NCI-H1092 (cell line): ENCODE results near the gene RGS9.
"Not testable (repeated sequence)": the region's sequence is repeated elsewhere in the genome, so short reads cannot be mapped to it uniquely, and the experiment has no call there.

ENCODE experiments used
- DNase-seq: peaks from one replicate; lab custom pipeline; 2025; lab: John Stamatoyannopoulos, UW

RGS9 gene

GRCh38 chr17:65115839-65116238 lies 21.3 kb upstream of the RGS9 start:
- no peak for DNase-seq

DNA sequence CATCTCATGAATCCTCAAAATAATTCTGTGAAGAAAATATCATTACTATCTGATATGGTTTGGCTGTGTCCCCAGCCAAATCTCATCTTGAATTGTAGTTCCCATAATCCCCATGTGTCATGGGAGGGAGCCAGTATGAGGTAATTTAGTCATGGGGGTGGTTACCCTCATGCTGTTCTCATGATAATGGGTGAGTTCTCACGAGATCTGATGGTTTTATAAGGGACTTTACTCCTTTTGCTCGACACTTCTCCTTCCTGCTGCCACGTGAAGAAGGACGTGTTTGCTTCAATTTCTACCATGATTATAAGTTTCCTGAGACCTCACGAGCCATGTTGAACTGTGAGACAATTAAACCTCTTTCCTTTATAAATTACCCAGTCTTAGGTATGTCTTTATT lies 20.7 kb upstream of the RGS9 start:
- not testable (repeated sequence) for DNase-seq

DNA sequence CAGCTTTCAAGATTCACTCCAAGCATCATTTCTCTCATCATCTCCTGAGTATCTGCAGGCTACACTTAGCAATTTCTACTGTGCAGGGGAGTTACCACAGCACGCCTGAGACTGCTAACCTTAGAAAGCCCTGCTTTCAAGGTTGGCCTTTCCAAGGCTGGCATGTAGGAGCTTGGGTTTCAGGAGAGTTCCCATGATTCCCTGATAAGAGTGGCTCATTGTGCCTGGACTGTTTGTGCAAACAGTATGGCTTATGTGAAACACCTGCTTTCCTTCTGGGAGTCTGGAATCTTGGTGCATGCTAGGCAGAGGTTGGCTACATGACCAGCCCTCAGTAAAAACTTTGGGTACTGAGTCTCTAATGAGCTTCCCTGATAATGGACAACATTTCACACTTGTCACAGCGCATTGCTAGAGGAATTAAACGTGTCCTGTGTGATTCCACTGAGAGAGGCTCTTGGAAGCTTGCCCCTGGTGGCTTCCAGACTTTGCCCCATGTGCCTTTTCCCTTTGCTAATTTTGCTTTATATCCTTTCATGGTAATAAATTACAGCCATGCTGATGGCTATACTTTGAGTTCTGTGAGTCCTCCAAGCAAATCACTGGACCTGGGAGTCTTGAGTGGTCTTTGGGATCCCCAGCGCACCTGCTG lies 19.7 kb upstream of the RGS9 start:
- no peak for DNase-seq

DNA sequence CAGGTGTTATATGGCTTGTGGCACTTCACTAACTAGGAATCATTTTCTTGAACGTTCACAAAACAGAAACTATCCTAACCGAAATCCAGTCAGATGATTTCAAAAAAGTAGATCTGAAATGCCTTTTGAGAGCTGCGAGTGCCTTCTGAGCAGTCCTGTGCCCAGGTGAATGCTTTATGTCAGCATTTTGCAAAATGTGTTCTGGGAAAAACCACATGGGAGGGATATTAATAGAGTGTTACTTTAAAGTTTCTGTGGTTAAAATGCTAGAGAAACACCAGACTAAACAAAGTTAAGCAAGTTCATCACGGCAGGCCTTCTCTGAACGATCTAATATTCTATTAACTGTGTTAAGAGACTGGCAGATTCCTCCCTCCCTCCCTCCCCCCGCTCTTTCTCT lies 15.8 kb upstream of the RGS9 start:
- DNase-seq, result no peak

DNA sequence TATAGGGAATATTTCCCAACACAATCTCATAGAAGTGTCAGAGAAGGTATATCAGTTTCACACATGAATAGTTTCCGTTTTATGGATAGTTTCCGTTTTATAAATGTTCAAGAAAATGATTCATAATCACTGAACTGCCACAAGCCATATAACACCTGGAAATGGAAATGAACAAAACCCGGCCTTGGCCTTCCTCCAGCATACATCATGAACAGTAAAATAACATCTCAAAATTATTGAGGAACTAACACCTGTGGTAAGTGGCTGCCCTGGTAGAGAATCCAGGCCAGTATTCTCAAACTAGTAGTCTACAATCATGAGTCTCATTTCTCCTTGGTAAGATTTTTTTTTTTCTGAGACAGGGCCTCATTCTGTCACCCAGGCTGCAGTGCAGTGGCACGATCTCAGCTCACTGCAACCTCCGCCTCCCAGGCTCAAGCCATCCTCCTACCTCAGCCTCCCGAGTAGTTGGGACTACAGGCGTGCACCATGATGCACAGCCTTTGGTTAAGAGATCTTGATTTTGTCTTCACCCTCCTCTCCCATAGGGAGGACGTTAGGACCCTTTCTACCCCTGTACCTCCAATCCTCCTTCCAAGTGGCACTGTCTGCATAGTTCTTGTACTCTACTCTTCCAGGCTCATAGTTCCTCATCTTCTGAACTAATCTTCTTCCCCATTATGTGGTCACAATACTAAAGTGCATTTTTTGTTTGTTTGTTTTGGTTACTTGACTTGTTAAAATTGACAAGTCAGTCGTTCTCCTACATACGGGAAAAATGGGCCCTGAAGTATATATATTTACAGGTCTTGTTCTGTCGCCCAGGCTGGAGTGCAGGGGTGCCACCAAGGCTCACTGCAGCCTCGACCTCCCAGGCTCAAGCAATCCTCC lies 15.0 kb upstream of the RGS9 start:
- DNase-seq, result no peak

DNA sequence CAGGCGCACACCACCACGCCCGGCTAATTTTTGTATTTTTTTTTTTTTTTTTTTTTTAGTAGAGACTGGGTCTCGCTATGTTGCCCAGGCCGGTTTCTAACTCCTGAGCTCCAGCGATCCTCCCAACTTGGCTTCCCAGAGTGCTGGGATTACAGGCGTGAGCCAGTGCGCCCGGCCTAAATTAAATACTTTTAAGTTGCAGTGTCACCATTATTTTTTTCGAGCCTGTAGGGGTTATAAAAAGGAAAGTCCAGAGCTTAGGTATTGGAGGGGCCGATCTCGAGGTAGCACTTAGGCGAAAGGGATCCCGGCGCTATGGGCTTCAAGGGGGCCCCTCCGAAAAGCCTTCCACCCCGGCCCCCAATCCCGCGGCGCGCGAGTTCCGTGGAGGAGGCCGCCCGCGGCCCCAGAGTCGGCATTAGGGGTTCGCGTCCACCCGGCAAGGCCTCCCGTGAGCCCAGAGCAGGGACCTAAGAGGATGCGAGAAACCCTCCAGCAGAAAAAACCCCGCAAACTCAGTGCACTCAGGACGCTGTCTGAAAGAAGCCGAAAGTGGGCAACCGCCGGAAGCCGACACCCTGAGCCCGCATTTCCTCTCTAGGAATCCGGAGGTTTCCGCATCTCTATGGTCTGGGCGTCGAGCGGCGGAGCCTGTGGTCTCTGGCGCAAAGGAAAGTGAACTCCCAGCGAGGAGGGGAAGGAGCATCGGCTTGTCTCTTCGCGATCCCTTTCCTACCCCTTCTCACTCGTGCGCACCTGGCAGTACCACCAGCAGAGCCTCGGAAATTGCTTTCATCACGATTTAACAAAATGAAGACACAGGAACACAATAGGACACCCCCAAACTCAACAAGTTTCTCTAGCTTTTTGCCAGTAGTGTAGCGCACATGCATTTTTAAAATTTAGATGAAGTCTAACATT lies 14.1 kb upstream of the RGS9 start:
- peak; percentile 89 for DNase-seq

GRCh38 chr17:65123757-65124675 lies 13.2 kb upstream of the RGS9 start:
- DNase-seq, result no peak

- no peak for DNase-seq
These were observed 6.3 kb upstream of the RGS9 start for GRCh38 chr17:65130832-65131231.

GRCh38 chr17:65131240-65131639 lies 5.9 kb upstream of the RGS9 start:
- no peak for DNase-seq

DNA sequence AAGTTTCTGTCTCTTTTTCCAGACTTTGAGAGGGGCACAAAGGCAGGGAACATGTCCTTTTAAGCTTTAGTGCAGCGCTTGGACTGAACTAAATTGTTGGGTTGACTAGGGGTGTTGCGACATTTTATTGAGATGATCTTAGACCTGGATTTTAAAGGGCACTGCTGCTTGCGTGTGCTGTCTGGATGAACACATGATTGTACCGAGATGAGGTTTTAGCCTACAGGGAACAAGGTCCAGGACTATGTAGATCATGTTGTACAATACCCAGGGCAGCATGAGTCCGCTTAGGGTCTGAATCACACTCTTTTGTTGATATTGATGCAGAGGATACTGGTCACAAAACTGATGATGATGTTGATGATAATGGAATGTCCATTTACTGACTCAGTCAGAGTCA lies 5.2 kb upstream of the RGS9 start:
- DNase-seq, result no peak

DNA sequence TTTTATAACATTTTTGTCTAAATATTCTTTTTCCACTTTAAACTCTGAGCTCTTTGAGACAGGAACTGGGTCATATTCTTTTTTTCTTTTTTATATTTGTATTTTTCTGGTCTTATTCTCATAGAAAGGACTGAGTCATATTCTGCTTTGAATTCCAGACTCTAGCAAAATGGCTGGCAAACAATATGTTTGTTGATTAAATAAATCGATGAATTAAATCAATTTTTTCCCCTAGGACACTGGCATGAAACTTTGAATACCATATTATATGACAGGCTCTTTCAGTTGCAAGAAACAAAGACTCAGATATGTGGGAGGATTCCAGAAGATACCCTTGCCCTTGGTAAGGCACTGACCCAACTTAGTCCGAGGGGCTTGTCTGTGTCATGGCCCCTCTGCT lies 3.1 kb upstream of the RGS9 start:
- no peak for DNase-seq

DNA sequence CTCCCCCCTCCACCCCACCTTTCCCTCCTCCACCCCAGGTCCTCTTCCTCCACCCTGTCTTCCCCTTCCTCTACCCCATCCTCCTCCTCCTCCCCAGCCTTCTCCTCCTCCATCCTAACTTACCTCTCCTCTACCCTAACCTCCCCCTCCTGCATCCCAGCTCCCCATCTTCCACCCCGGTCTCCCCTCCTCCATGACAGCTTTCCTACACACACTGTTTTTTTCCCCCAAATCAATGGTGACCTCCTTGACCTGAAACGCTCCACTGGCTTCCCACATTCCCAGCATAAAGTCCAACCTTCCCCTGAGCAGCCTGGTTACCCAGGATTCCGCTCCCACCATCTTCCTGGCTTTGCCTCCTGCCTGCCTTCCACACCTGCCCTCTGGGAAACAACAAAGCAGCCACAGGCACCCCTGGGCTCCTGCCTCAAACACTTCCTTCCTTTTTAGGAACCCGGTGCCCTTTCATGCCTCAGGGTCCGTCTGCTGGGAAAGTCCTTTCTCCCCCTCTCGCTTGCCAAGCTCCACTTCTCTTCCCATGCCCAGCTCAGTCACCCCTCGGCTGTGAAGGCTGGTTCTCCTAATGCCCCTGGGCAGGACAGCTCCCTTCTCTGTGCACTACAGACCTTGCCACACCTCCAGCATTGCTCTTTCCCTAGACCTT lies 2.1 kb downstream of the RGS9 start:
- no peak for DNase-seq

- DNase-seq, result no peak
These were observed 5.1 kb downstream of the RGS9 start for GRCh38 chr17:65142247-65142646.

DNA sequence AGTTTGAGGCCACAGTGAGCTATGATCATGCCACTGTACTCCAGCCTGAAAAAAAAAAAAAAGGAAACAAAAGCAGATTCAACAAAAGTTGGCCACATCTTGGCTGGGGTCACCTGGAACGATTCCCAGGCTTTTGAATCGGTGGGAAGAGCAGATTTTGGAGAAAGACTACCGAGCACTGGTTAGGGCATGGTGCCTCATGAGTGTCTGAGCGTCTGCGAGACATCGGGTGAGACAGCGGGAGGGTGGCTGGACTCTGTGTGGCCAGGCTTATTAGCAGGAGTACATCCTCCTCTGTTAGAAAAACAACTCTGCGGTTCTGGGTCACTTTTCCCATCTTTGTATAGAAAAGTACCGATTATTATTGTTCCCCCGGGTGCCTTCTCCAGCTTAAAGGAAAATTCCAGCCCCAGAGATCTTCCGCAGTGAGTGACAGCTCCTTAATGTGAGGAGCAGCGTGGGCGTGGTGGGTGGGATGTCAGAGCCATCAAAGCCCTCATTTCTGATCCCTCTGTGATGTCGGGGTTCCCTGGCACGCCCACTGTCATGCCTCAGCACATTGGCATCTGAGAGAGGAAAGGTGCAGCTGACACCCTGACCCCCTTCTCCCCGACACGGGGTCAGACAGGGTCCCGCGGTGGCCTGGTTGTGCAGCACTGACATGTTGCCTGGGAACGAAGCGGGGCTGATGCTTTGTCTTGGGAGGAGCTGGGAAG lies 6.9 kb downstream of the RGS9 start:
- DNase-seq, result no peak

GRCh38 chr17:65145743-65146142 lies 8.6 kb downstream of the RGS9 start:
- DNase-seq, result no peak

DNA sequence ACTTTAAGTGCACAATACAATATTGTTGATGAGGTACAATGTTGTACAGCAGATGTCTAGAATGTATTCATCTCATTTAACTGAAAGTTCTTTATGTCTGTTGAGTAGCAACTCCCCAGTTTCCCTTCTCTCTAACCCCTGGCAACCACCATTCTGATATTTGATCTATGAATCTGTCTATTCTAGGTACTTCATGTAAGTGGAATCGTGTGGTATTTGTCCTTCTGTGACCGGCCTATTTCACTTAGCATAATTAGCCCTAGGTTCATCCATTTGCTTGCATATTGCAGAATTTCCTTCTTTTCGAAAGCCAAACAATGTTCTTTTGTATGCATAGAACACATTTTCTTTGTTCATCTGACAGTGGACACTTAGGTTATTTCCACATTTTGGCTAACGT lies 10.8 kb downstream of the RGS9 start:
- DNase-seq, result no peak

GRCh38 chr17:65154770-65155589 lies 17.8 kb downstream of the RGS9 start:
- no peak for DNase-seq

- no peak for DNase-seq
These were observed 18.5 kb downstream of the RGS9 start for GRCh38 chr17:65155622-65156021.

- DNase-seq, result no peak
These were observed 19.1 kb downstream of the RGS9 start for GRCh38 chr17:65156185-65156834.
